ENCODE data around the gene CNTN5.

CNTN5 gene

DNA sequence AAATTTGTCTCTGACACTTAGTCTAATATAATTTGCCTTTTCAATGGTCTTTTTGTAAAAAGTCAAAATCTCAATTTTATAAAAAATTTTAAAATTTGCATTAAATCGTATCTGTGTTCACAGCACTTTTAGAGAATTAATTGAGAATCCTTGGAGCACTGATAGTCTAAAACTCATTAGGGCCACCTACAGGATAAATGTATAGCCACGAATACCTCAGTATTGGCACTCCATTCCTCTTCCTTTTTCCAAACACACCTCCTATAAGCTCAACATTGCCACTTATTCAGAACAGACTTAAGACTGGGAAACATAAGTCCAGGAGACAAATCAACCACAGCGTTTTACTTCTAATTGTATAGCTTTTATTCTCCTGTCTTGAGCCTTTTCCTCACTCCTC is 890.4 kb downstream of the CNTN5 start:
- H3K27me3 ChIP-seq (ENCODE audit: insufficient read depth, poor library complexity, severe bottlenecking), result no peaks in the 10 kb centered on the region
- no peak for ATAC-seq (ENCODE audit: low read depth)
- no peak overlapping the region for H3K4me3 ChIP-seq (ENCODE audit: severe bottlenecking)
- TF ChIP-seq, protein P1, sequence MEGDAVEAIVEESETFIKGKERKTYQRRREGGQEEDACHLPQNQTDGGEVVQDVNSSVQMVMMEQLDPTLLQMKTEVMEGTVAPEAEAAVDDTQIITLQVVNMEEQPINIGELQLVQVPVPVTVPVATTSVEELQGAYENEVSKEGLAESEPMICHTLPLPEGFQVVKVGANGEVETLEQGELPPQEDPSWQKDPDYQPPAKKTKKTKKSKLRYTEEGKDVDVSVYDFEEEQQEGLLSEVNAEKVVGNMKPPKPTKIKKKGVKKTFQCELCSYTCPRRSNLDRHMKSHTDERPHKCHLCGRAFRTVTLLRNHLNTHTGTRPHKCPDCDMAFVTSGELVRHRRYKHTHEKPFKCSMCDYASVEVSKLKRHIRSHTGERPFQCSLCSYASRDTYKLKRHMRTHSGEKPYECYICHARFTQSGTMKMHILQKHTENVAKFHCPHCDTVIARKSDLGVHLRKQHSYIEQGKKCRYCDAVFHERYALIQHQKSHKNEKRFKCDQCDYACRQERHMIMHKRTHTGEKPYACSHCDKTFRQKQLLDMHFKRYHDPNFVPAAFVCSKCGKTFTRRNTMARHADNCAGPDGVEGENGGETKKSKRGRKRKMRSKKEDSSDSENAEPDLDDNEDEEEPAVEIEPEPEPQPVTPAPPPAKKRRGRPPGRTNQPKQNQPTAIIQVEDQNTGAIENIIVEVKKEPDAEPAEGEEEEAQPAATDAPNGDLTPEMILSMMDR (IDR thresholded peaks at IDR 0.05; ENCODE audit: poor library complexity, severe bottlenecking), result peak; percentile 20
- H3K27ac ChIP-seq (ENCODE audit: poor library complexity, severe bottlenecking), result no peak overlapping the region
- H3K36me3 ChIP-seq (ENCODE audit: low read depth), result no peaks in the 10 kb centered on the region
- no peaks in the 10 kb centered on the region for H3K4me1 ChIP-seq (ENCODE audit: insufficient read depth, poor library complexity, severe bottlenecking)
- no peaks in the 10 kb centered on the region for H3K9me3 ChIP-seq (ENCODE audit: severe bottlenecking)
- DNase-seq (ENCODE audit: low spot score), result no peak

DNA sequence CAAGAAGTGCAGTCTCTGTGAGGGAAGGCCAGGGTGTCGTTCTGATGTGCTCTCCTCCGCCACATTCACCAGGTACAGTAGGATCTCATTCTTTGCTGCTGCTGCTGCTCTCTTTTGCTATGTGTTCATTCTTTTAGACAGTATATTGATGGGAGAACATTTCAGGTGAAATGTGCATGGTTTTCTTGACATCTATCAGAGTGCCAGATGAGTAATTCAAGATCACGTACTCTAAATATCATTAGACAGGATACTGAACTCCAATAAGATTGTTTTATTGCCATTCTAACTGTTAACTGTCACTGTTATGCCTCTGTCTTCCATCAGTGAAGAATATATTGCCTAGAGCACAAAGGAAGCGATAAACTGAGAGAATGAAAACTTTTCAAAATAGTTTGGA is 895.3 kb downstream of the CNTN5 start:
- no peak overlapping the region for H3K27ac ChIP-seq (ENCODE audit: poor library complexity, severe bottlenecking)
- no peaks in the 10 kb centered on the region for H3K9me3 ChIP-seq (ENCODE audit: severe bottlenecking)
- TF ChIP-seq, protein P1 (IDR thresholded peaks at IDR 0.05; ENCODE audit: poor library complexity, severe bottlenecking), result no peak
- no peak overlapping the region for H3K4me3 ChIP-seq (ENCODE audit: severe bottlenecking)
- no peaks in the 10 kb centered on the region for H3K36me3 ChIP-seq (ENCODE audit: low read depth)
- no peak for DNase-seq (ENCODE audit: low spot score)
- no peaks in the 10 kb centered on the region for H3K27me3 ChIP-seq (ENCODE audit: insufficient read depth, poor library complexity, severe bottlenecking)
- no peak for ATAC-seq (ENCODE audit: low read depth)
- H3K4me1 ChIP-seq (ENCODE audit: insufficient read depth, poor library complexity, severe bottlenecking), result no peaks in the 10 kb centered on the region

DNA sequence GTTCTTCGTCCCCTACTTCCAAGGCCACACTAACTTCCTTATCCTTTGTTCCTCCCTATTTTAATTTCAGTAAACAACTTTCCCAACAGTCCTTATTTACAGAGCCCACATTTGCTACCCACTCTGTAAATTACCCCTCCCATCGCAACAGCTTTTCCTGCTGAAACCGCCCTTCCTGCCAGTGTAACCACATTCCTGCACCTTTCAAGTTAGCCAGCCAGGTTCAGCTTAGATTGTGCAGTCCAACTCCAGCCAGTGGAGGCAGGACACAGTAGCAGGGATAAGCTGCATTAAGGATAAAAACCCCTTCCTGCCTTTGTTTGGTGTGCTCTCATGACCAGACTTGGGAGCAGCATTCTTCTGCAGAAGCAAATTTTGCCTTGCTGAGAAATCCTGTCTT is 898.0 kb downstream of the CNTN5 start:
- Histone ChIP-seq H3K4me3 (ENCODE audit: severe bottlenecking) (no peak overlapping the region), H3K27me3 (ENCODE audit: insufficient read depth, poor library complexity, severe bottlenecking) (no peaks in the 10 kb centered on the region), H3K9me3 (ENCODE audit: severe bottlenecking) (no peaks in the 10 kb centered on the region), H3K27ac (ENCODE audit: poor library complexity, severe bottlenecking) (no peak overlapping the region), H3K36me3 (ENCODE audit: low read depth) (no peaks in the 10 kb centered on the region), H3K4me1 (ENCODE audit: insufficient read depth, poor library complexity, severe bottlenecking) (no peaks in the 10 kb centered on the region)
- TF ChIP-seq, protein P1 (IDR thresholded peaks at IDR 0.05; ENCODE audit: poor library complexity, severe bottlenecking), result no peak
- ATAC-seq (ENCODE audit: low read depth), result no peak
- DNase-seq (ENCODE audit: low spot score), result no peak

DNA sequence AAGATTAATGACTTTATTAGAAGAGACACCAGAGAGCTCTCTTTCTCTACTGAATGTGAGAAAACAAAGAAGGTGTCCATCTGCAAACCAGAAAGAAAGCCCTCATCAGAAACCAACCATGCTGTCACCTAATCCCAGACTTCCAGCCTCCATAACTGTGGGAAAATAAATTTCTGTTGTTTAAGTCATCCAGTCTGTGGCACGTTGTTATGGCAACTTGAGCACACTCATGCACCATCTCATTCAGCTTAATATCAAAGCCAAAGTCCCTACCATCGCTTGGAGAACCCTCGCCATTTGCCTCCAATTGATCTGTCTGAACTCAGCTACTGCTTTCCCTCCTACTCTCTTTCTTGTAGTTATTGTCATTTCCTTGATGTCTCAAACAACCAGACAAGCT is 900.2 kb downstream of the CNTN5 start:
- H3K27me3 ChIP-seq (ENCODE audit: insufficient read depth, poor library complexity, severe bottlenecking), result no peaks in the 10 kb centered on the region
- no peaks in the 10 kb centered on the region for H3K9me3 ChIP-seq (ENCODE audit: severe bottlenecking)
- TF ChIP-seq, protein P1 (IDR thresholded peaks at IDR 0.05; ENCODE audit: poor library complexity, severe bottlenecking), result no peak
- no peaks in the 10 kb centered on the region for H3K36me3 ChIP-seq (ENCODE audit: low read depth)
- ATAC-seq (ENCODE audit: low read depth), result no peak
- H3K4me1 ChIP-seq (ENCODE audit: insufficient read depth, poor library complexity, severe bottlenecking), result no peaks in the 10 kb centered on the region
- DNase-seq (ENCODE audit: low spot score), result no peak
- H3K27ac ChIP-seq (ENCODE audit: poor library complexity, severe bottlenecking), result no peak overlapping the region
- no peak overlapping the region for H3K4me3 ChIP-seq (ENCODE audit: severe bottlenecking)

DNA sequence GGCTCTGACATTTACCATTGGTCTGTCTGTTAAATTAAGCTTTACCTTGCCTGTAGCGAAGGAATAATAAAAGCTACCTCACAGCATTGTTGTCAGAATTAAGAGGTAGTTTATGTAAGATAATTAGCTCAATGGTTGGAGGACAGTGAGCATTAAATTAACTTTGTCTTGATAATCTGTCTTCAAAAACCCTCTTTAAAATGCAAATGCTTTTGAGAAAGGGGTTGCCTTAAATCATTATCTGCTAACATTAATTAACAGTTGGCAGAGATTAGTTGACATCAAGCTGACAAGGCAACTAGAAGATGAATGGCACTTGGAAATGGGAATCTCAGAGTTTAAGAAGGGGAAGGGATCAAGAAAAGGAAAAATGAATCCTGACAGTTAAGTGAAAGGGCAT is 905.2 kb downstream of the CNTN5 start:
- H3K9me3 ChIP-seq (ENCODE audit: severe bottlenecking), result no peaks in the 10 kb centered on the region

More for the DNA sequence above, 905.2 kb downstream of the CNTN5 start:
- TF ChIP-seq, protein P1 (IDR thresholded peaks at IDR 0.05; ENCODE audit: poor library complexity, severe bottlenecking), result no peak
- Histone ChIP-seq H3K4me1 (ENCODE audit: insufficient read depth, poor library complexity, severe bottlenecking) (no peaks in the 10 kb centered on the region), H3K27ac (ENCODE audit: poor library complexity, severe bottlenecking) (no peak overlapping the region), H3K36me3 (ENCODE audit: low read depth) (no peaks in the 10 kb centered on the region), H3K27me3 (ENCODE audit: insufficient read depth, poor library complexity, severe bottlenecking) (no peaks in the 10 kb centered on the region), H3K4me3 (ENCODE audit: severe bottlenecking) (no peak overlapping the region)
- DNase-seq (ENCODE audit: low spot score) (no peak), ATAC-seq (ENCODE audit: low read depth) (no peak)
